ENCODE results near the gene BNC2. TPM values are rescaled to one million over a fixed set of nuclear protein-coding genes. Genes with fewer than 3 reads are reported as not detected.

The BNC2 gene
- total RNA-seq, 1 donor from 2014 or later: 2.4 TPM

DNA sequence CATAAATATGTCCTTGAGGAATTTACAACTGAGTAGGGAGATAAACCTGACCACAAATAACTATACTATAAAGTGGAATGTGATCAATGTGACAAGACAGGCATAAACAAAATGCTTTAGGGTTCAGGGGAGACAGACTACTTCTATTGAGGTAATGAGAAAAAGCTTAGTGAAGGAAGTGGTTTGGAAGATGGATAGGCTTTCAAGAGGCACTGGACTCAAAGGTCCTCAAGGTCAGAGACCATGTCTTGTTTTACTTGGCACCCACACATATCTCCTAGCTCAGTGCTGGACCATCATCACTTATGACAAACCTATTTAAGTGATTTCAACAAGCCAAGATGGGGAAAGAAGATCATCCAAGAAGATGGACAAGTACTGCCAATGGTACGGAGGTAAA, 257.8 kb downstream of the BNC2 start:
- H3F3A ChIP-seq (ENCODE audit: low read depth): peaks cover 9% of the 10 kb centered on the region
- no peaks in the 10 kb centered on the region for H3K36me3 ChIP-seq
- Mint-ChIP-seq H3K4me3 (no peak overlapping the region), H3K27ac (no peak overlapping the region), H3K36me3 (no peaks in the 10 kb centered on the region), H3K9me3 (no peaks in the 10 kb centered on the region), H3K27me3 (ENCODE audit: insufficient read depth, low read depth) (no peaks in the 10 kb centered on the region), H3K4me1 (peaks cover 13% of the 10 kb centered on the region)
- peaks cover 21% of the 10 kb centered on the region for H3K4me1 ChIP-seq
- no peaks in the 10 kb centered on the region for H3K9me3 ChIP-seq (ENCODE audit: low read depth)
- H3K4me3 ChIP-seq: no peak overlapping the region
- no peaks in the 10 kb centered on the region for H4K20me1 ChIP-seq (ENCODE audit: low read depth)
- H2AFZ ChIP-seq (replicated peaks): no peak overlapping the region
- H3K27me3 ChIP-seq: no peaks in the 10 kb centered on the region
- DNase-seq (ENCODE audit: low spot score): no peak
- H3K27ac ChIP-seq: no peak overlapping the region
- no peaks in the 10 kb centered on the region for H3K79me2 ChIP-seq (ENCODE audit: low read depth)
- TF ChIP-seq EZH2phosphoT487 (IDR thresholded peaks at IDR 0.05) (no peak), EZH2 (IDR thresholded peaks at IDR 0.05) (no peak)
- TF ChIP-seq, protein P1, sequence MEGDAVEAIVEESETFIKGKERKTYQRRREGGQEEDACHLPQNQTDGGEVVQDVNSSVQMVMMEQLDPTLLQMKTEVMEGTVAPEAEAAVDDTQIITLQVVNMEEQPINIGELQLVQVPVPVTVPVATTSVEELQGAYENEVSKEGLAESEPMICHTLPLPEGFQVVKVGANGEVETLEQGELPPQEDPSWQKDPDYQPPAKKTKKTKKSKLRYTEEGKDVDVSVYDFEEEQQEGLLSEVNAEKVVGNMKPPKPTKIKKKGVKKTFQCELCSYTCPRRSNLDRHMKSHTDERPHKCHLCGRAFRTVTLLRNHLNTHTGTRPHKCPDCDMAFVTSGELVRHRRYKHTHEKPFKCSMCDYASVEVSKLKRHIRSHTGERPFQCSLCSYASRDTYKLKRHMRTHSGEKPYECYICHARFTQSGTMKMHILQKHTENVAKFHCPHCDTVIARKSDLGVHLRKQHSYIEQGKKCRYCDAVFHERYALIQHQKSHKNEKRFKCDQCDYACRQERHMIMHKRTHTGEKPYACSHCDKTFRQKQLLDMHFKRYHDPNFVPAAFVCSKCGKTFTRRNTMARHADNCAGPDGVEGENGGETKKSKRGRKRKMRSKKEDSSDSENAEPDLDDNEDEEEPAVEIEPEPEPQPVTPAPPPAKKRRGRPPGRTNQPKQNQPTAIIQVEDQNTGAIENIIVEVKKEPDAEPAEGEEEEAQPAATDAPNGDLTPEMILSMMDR (IDR thresholded peaks at IDR 0.05): no peak
- H3K4me2 ChIP-seq: no peak overlapping the region
- no peak overlapping the region for H3K9ac ChIP-seq

DNA sequence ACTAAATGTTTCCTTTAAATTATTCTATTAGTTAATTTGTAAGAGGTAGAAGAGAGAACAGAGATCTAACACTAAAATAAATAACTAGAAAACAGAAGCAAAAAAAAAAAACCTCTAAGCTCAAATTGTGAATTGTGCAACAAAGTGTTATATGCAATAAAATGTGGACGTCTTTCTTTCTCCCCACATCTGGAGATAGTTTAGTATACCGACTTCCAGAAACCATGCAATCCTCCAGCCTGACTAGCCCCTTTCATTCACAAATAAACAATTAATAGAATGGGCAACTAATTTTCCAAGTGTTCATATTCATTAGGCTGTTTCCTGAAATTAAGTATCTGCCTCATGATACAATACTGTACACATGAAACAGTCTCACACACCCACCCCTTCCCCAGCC, 258.5 kb downstream of the BNC2 start:
- no peak overlapping the region for H3K4me2 ChIP-seq
- H3K27ac Mint-ChIP-seq: no peak overlapping the region
- H3K4me3 ChIP-seq: no peak overlapping the region
- H3K36me3 ChIP-seq: no peaks in the 10 kb centered on the region
- H3K9ac ChIP-seq: no peak overlapping the region
- H3K27me3 Mint-ChIP-seq (ENCODE audit: insufficient read depth, low read depth): no peaks in the 10 kb centered on the region
- no peak overlapping the region for H3K4me3 Mint-ChIP-seq
- H3K27ac ChIP-seq: no peak overlapping the region
- no peaks in the 10 kb centered on the region for H3K36me3 Mint-ChIP-seq
- peaks cover 9% of the 10 kb centered on the region for H3F3A ChIP-seq (ENCODE audit: low read depth)
- DNase-seq (ENCODE audit: low spot score): no peak
- no peaks in the 10 kb centered on the region for H3K9me3 Mint-ChIP-seq
- no peaks in the 10 kb centered on the region for H3K9me3 ChIP-seq (ENCODE audit: low read depth)
- TF ChIP-seq EZH2phosphoT487 (IDR thresholded peaks at IDR 0.05): no peak
- TF ChIP-seq, protein P1 (IDR thresholded peaks at IDR 0.05): no peak
- no peak for TF ChIP-seq EZH2 (IDR thresholded peaks at IDR 0.05)
- H2AFZ ChIP-seq (replicated peaks): no peak overlapping the region
- peaks cover 15% of the 10 kb centered on the region for H3K4me1 Mint-ChIP-seq
- no peaks in the 10 kb centered on the region for H4K20me1 ChIP-seq (ENCODE audit: low read depth)
- H3K4me1 ChIP-seq: peaks cover 23% of the 10 kb centered on the region
- H3K27me3 ChIP-seq: no peaks in the 10 kb centered on the region
- no peaks in the 10 kb centered on the region for H3K79me2 ChIP-seq (ENCODE audit: low read depth)

DNA sequence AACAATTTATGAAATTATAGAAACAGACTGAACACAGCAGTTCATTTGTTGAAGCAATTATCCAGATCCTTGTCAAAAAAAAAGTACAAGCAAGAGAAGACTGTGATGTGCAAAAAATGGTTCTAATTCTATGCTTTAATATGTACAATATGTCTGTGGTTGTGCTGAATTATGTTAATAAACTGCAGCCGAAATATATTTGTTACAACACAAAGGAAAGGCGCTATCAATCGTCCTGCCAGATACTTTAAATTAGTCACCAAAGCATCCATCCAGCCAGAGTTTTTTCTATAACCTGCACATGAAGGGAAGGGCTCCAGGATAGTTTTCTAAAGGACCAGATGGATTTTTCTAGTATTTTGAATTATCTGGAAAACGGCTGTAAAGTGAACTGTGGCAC, 259.5 kb downstream of the BNC2 start:
- Mint-ChIP-seq H3K36me3 (no peaks in the 10 kb centered on the region), H3K27ac (no peak overlapping the region), H3K27me3 (ENCODE audit: insufficient read depth, low read depth) (no peaks in the 10 kb centered on the region), H3K9me3 (no peaks in the 10 kb centered on the region), H3K4me1 (peaks cover 16% of the 10 kb centered on the region), H3K4me3 (no peak overlapping the region)
- Histone ChIP-seq H3K9me3 (ENCODE audit: low read depth) (no peaks in the 10 kb centered on the region), H3K27me3 (no peaks in the 10 kb centered on the region), H3K4me2 (no peak overlapping the region), H3K27ac (no peak overlapping the region), H3K9ac (no peak overlapping the region), H3K36me3 (no peaks in the 10 kb centered on the region), H3K4me3 (no peak overlapping the region), H2AFZ (replicated peaks) (no peak overlapping the region), H3F3A (ENCODE audit: low read depth) (peaks cover 9% of the 10 kb centered on the region), H3K4me1 (peaks cover 23% of the 10 kb centered on the region), H3K79me2 (ENCODE audit: low read depth) (no peaks in the 10 kb centered on the region), H4K20me1 (ENCODE audit: low read depth) (no peaks in the 10 kb centered on the region)
- TF ChIP-seq EZH2phosphoT487 (IDR thresholded peaks at IDR 0.05): no peak
- TF ChIP-seq, protein P1 (IDR thresholded peaks at IDR 0.05): no peak
- TF ChIP-seq EZH2 (IDR thresholded peaks at IDR 0.05): no peak
- no peak for DNase-seq (ENCODE audit: low spot score)
